AG08396 (cell line): ENCODE results near the gene JAG1.
"Not testable (repeated sequence)": the region's sequence is repeated elsewhere in the genome, so short reads cannot be mapped to it uniquely, and the experiment has no call there.

ENCODE experiments used
- DNase-seq: peaks from one replicate; pipeline ENCODE4 v3.0.0; 2012; ENCODE audit warnings: low spot score, mixed read lengths

JAG1 gene

DNA sequence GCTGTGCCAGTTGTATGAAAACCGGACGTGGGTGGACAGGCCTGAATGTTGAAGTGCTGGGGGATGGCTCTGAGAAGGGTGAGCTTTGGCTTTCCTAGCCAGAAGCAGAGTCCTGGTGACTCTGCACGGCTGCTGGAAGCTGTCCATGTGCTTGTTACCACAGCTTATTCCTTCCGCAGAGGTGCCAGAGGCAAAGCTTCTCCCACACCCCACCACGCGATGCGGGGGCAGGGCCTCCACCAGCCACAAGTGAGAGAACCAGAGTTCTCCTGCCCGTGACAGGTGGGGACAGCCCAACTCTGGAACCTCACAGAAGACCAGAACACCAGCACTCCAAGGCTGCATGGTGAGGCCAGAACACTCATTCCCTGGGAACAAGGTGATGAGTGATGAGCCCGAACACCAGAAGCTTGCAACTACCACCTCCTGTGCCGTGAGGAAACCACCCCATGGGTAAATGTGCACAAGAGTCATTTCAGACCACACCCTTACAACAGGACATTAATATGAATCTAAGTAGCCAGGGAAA is 36.7 kb downstream of the JAG1 start:
- DNase-seq = peak; percentile 47

DNA sequence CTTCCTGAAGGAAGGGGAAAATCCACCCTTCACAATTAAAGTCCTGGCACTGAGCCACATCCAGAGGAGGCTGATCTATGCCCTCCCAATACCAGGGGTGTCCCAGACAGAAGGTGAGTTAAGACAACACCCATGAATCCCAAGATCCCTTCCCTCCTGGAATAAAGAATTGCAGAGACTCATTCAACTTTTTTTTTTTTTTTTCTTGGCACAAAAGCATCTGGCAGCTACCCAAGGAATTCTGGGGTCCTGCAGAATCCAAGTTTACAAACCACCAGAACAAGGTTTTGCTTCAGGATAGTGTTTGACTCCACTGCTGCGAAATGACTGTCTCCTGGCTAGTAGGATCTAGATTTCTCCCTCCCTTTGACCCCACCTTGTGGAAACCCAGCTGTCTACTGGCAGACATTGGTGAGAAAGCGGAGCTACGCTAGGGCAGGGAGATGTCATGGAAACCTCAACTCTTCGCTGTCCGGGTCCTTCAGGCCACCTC is 37.4 kb downstream of the JAG1 start:
- no peak for DNase-seq

DNA sequence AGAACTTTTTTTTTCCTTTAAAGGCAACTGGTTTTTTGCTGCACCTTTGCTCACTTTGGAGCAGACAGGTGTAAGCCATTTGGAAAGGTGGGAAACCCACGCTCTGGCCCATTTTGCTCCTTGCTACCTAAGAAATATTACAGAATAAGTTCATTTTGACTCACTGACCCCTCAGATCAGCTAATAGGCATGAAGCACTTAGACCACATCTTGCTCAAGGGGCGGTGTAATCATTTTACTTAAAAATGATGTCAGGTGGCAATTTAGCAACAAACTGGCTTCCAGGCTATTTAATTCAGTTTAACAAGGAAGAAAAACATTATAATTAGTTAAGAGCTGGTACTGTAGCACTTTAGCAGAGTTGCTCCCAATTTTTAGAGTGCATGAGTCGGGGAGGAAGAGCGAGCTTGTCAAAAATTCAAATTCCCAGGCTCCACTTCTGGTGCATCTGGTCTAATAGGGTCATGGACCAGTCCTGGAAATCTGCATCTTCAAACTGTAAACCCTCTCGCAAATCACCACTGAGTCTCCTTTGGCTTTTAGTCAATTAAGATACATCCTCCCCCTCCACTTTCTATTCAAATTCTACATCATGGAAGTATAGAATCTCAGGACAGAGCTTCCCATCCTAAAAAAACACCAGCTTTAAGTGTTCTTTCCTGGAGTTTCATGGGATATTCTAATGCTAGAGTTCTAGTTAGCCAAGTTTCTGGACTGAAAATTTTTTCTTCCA is 38.2 kb downstream of the JAG1 start:
- DNase-seq = no peak

DNA sequence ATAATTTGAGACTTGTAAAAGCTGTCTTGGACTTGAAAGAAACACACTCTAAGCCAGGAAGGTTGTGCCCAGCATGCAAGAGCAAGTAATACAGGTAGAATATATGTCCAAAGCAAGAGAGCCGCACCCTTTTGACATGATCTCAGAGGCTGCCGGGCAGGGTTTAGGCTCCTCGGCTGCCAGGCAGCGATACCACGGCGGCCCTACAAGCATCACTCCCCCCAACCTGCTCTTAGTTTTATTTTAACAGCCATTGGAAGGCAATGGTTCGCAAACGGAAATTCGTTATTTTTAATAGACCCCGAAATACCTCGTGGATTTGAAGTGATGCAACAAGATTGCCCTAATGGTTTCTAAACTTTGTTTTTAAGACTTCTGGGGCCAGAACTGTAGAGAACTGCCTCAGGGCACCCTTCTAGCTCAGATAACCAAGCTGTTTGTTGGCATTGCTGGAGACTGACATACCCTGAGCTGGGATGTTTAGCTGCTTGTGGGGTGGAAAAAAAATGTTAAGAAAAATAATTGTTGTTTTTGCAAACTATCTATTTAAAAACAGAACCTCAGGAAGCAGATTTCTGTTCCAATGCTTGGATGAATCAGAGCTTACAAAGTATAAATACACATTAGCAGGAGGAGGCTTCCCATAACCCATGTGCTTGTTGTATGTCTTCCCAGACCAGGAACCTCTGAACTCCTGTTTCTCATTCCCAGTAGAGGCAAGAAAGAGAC is 39.0 kb downstream of the JAG1 start:
- peak; percentile 38 for DNase-seq

DNA sequence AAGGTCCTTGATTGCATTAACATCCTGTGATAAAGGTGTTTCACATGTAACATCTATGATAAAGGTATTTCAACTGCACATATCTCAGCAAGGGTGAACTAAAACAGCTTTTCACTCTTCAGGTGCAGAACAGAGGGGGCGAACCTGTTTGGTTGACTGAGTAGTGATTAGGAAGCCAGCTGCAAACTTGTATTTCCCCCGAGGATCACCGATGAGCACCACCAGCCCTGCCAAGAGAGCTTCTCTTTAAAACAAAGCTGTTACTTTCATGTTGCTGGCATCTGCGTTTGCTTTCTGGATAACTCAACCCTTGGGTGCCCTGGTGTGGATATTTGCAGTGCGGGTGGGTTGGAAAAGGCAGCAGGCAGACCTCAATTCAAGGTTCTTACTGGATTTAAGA is 39.6 kb downstream of the JAG1 start:
- no peak for DNase-seq

DNA sequence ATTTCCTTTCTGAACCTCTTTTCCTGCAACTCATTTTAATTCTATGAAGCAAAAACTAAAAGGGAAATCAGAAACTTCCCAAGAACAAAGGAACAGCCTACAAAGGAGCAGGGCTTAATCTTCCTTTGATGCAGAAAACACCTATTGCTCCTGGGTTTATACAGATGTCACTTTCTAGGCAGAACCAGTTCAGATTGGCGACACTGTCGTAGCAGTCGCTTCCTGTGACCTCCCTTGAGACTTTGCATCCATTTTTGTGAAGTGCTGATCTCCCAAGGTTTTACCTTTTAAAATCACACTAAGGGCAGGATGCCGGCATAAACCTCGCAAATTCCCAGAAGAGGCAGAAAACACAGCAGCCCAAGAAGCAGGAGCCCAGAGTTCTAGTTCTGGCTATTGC is 40.1 kb downstream of the JAG1 start:
- no peak for DNase-seq

DNA sequence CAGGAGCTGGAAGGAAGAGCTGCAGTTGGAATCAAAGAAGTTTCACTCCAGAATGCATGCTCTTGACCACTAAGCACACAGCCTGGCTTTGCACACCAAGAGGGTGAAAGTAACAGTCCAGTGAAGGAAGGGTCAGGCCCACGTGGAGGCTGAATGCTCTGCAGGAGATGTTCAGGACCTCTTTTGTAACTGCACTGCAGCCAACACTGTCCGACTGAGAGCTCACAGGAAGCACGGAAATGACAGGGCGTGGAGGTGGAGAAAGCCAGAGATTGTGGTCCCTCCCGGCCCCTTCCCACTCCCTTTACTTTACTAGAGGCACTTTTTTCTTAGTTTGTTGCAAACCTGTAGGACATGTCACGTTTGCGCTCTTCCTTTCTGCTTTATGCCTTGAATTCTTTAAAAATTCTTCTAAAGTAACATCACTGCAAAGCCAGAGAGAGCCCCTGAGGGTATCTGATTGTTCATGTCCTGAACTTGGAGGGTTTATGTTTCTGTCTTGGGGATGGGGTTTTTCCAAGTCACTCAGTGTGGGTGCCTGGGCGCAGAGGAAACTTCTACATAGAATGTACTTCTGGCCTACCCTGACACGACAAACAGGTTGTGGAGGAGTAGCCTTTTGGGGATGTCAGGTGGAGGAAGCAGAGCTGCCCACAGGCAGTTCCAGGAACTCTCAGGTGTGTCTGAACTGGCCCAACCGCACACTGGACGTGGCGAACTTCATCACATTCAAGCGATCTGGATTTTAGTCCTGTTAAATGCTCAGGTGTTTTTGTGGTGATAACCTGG is 40.9 kb downstream of the JAG1 start:
- DNase-seq = no peak

DNA sequence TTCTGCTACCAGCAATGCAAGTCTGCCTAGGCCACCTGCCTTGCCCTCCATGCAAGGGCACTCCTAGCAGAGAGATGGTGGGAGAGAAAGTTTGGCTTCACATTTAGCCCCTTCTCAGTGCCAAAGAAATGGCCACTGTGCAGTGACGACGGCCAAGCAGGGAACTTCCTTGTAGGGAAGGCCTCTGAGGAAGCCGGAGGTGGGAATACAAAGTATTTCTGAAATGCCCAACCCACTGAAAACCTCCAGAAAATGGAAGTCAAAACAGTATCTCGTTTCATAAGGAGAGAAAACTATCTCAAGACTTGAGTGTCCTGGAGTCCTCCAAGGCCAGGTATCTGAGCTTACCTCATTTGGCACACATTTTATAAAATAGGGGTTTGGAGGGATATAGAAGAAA is 42.7 kb downstream of the JAG1 start:
- no peak for DNase-seq

DNA sequence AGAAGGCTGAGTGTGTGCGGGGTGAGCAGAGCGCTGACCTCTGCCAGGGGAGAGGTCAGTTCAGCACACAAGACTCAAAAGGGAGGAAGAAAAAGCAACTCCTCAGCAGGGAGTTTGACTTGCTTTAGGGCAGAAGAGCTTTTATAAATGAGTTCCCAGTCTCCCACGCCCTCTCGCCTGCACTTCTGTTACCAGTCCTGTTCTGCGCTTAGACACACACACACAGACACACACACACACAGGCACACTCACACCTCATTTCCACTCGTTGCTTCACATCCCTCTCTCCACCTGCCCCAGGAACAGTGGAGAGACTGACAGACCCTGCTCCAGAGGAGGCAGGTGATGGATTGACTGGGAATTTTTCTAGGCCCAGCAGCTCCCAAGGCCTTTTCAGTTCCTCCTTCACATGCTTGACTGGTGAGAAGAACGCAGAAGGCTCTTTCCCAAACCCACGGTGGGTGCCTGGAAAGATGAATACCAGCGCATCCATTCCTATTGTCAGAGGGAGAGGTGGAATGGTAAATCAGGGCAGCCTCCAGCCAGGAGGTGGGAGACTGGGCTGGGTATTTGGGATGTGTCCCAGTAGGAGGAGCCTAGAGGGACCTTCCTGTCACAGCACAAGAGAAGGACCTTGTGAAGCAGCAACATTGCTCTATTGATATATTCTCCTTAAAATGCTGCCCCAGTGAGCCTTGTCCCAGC is 43.7 kb downstream of the JAG1 start:
- DNase-seq = no peak

DNA sequence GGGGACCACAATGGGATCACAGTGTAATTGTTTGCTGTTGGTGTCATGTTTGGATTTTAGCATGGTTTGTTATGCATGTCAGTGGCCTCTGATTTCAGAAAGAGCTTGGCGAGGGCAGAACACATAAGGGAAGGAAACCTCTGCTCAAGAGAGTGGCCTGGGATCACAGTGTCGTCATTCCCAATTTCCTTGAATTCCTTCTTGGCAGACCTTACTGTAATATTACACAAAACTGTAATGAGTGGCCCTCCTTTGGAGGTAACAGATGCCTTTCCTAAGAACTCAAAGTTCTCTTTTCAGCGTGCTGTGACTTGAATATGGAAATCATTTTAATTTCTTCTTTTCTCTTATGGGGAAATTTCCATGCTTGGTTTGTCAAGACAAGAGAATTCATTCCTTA is 46.9 kb downstream of the JAG1 start:
- no peak for DNase-seq

DNA sequence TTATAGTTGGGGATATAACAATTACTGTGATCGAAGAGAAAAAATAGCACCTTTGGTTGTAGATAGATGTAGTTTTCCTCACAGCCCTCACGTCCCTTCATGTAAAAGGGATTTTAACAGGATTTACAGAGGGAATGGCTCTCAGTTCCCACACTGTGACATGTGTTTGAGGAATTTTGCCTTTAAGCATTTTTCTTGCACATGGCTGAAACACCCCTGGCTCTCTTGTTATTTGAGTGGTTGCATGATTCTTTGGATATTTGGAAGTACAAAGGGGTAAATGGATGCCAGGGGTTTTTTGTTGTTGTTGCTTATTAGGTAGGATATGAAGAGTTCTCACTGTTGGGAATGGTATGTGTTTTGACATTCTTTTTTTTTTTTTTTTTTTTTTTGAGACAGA is 48.2 kb downstream of the JAG1 start:
- no peak for DNase-seq

DNA sequence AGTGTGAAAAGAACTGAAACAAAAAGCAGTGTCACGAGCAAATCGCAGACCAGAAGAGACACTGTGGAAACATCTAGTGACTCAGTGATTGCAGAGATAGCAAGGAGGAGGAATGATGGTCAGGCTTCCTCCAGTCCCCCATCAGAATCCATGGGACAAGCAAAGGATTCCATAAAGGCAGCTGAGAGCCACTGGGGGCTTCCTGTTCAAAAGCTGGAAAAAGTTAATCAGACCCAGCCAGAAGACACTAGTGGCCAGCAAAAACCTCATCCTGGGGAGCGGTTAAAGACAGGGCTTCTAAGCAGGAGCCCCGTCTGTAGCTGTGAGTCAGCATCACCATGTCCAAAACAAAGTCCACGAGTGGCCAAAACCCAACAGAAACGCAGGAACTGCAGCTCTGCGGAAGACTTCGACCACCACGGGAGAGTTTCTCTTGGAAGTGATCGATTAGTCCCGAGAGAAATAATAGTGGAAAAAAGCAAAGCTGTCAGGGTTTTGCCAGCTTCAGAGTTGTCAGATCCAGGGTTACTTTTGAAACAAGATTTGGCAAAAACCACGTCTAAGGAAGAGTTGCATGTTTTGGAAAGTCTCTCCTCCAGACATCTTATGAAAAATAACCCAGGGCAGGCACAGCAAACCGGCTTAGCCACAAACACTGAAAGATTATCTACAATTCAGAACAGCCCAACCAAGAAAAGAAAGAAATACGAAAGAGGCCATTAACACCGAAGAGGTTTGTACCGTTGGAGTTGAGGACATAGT is 51.0 kb downstream of the JAG1 start:
- peak; percentile 64 for DNase-seq

DNA sequence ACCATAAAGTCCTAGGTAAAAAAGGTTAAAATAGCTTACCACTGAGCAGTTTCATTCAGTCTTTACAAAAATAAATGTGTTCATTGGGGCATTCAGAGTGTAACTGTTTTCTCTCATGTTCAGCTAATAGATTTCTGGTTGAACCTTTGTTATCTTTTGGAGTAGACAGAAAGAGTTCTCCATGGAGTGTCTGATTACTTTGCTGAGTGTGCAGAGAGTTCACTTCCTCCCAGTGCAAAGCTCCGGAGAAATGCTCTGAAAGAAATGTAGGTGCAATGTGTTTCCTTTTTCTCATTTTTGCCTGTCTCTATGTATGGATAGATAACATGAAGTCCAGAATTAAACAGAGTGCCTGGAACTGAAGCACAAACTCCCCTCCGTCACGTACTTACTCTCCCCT is 52.6 kb downstream of the JAG1 start:
- no peak for DNase-seq

DNA sequence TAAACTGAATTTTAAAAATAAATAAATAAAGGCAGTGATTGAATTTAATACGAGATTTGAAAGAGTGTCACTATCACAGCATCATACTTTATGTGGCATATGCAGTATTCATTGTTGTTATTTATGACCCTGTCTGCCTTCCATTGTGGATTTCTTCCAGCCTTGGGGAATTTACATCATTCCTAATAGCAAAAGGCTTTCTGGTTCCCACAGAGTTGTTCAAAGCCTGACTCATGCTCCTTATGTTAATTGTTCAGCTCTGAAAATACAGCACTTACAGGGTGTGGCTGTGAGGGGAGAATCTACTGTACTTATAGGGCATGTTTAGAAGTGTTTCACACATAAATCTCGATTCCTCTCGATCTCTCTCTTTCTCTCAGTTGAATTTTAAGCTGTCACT is 54.4 kb downstream of the JAG1 start:
- peak; percentile 59 for DNase-seq

DNA sequence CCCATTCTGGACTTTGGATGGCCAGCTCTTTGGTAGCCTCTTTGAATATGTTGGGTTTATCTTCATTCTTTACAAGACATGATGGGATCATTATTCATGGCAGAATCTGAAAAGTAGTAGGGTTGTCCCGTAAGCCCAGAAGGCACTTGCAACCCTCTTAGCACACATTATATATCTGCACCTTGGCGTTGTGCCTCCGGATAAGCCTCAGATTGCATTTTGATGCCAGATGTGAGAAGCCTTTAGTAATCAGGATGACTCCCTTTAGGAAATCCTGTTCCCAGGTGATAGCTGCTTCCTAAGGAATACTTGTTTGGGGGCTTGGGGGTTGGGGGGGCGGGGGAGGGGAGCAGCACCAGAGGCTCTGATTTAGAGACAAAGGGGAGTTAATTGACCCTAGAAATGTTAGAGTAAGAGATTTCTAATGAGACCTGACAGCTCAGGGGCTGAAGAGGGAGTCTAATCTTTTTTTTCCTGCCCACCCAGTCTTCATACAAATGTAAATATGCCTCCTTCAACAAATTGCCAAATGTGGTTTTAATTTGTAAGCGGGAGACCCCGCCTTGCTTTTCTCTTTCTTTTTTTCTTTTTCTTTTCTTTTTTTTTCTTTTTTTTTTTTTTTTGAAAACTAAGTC is 55.1 kb downstream of the JAG1 start:
- no peak for DNase-seq

DNA sequence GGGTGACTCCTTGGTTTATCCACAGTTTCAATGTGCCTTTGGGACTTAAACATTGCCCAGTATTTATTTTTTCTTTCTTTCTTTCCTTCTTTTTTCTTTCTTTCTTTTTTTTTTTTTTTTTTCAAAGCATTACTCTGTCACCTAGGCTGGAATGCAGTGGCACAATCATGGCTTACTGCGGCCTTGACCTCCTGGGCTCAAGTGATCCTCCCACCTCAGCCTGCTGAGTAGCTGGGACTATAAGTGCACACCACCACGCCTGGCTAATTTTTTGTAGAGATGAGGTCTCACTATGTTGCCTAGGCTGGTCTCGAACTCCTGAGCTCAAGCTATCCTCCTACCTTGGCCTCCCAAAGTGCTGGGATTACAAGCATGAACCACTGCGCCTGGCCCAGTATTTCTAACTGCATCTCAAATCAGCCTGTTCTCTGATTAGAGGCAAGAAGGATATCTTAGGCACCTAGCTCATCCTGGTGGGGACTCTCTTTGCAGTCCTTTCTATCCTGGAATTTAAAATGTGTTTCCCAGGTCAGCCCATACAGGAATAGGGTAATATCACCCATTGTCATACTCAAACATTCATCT is 56.2 kb downstream of the JAG1 start:
- not testable (repeated sequence) for DNase-seq

DNA sequence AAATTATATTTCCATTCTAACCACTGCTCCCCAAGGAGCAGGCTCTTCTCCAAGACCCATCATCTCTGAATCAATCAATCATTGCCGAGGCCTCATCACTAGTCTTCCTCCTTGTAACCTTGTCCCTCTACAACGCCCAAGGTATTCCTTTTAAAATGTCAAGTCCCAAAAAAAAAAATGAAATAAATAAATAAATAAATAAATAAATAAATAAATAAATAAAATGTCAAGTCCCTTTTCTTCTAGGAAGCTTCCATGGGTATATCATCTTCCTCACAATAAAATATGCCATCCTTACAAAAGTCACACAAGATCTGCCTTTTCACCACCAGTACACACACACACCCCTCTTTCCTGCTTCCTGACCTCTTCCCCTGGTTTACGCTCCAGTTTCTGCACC is 57.6 kb downstream of the JAG1 start:
- no peak for DNase-seq

DNA sequence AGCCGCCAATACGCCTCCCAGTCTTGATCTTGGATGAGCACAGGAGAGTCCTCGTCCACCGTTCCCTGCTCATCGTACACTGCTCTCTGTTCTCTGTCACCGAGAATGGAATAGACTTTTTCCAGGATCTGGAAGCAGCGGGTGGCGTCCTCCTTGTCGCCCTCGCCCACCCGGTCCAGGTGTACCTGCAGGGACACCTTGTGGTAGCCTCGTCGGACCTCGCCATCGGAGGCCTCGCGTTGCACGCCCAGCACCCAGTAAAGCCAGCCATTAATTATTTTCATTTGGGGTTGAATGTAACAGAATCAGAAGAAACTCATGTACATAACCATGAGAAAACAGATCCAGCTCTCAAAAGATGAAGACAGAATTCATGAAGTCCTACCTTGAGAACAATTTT is 59.9 kb downstream of the JAG1 start:
- DNase-seq = no peak

DNA sequence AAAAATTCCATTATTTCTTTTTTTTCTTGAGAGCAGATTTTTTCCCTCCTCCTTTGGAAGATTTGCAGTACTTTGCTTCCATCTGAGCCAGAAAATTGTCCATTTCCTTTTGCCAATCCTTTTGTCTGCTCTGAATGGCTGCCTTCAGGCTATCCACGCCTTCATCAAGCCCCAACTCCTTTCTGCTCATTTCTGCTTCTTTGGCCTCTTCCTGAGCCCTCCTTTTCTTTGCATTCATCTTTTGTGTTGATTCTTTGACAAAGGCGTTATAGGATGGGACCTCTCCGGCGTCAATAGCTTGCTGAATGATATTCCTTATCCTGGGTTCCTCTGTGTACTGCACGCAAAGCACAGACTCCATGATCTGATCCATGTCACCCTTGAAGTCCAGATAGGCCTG is 60.4 kb downstream of the JAG1 start:
- not testable (repeated sequence) for DNase-seq

DNA sequence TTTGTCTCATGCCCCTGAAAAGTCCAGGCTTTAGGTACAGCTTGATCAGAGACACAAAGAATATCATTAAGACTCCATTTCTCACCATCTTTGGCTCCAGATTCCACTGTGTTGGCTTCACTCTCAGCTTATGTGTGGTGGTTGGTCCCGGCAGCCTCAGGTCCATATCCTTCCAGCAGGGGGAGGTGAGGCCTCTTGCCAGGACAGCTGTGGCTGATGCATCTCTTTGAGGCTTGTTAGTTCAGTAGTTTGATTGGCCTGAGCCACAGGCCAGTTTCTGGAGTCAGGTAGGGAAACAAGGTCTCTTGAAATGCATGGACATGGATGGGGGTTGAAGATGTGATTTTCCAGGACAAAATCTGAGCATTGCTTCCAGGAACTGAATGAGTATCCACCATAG is 62.4 kb downstream of the JAG1 start:
- peak; percentile 57 for DNase-seq
